HEK293 (cell line): Measurements from ENCODE around the gene WWOX.
A peak's percentile ranks its signal among the peaks of the same experiment; 100 is the strongest.

Experiments
- CTCF ChIA-PET: fragments of 350-600 bp; formaldehyde crosslinking; extraction: SDS; loops from one replicate; lab custom pipeline; 2021; ENCODE audit warnings: antibody characterized with exemption; lab: Yijun Ruan, JAX
- POLR2A ChIA-PET: fragments of 300-600 bp; formaldehyde crosslinking; extraction: SDS; loops from one replicate; lab custom pipeline; 2020; ENCODE audit warnings: antibody characterized with exemption, inconsistent platforms; lab: Yijun Ruan, JAX
- H3K27ac ChIP-seq: fragments of 200-500 bp; sonication (Bioruptor generic); 2 replicates; pipeline ENCODE4 v1.5.1; 2014; ENCODE audit warnings: low read depth, low read length, control low read depth, inconsistent platforms; ENCODE audit errors: extremely low read depth
- H3K36me3 ChIP-seq, 2 experiments: fragments of 200-500 bp in 1 of 2; sonication (Bioruptor generic) in 1 of 2; 1 replicate in 1 of 2; 2 replicates in 1 of 2; pipeline ENCODE4 v1.5.1; 2014 to 2017; ENCODE audit warnings: inconsistent platforms in 2 of 2, low read length in 2 of 2; ENCODE audit not compliant: control insufficient read depth in 2 of 2, insufficient read depth in 1 of 2
- H3K4me1 ChIP-seq: fragments of 200-500 bp; sonication (Bioruptor generic); 2 replicates; pipeline ENCODE4 v1.5.1; 2014; ENCODE audit warnings: mild to moderate bottlenecking, low read length, inconsistent platforms; ENCODE audit not compliant: control insufficient read depth, insufficient read depth
- H3K4me3 ChIP-seq: 2 replicates; pipeline ENCODE4 v1.5.1; 2011; ENCODE audit warnings: low read depth, mild to moderate bottlenecking, control low read depth, low read length, moderate library complexity
- H3K9me3 ChIP-seq: fragments of 200-500 bp; sonication (Bioruptor generic); 2 replicates; pipeline ENCODE4 v1.5.1; 2014; ENCODE audit warnings: low read depth, low read length, inconsistent platforms; ENCODE audit not compliant: control insufficient read depth, insufficient read depth
- ATF2 ChIP-seq: fragments of 450-650 bp; formaldehyde crosslinking; IDR thresholded peaks from 2 replicates; pipeline ENCODE4 v1.5.1; 2016; ENCODE audit warnings: missing biosample characterization, missing genetic modification characterization, low read depth
- EGR2 ChIP-seq: fragments of 450-650 bp; formaldehyde crosslinking; IDR thresholded peaks from 2 replicates; pipeline ENCODE4 v1.5.1; 2016; ENCODE audit warnings: low read depth, missing biosample characterization, missing genetic modification characterization
- KLF8 ChIP-seq: fragments of 450-650 bp; formaldehyde crosslinking; IDR thresholded peaks from 2 replicates; pipeline ENCODE4 v1.5.1; 2016; ENCODE audit warnings: missing biosample characterization, missing genetic modification characterization
- OSR2 ChIP-seq: fragments of 450-650 bp; formaldehyde crosslinking; IDR thresholded peaks from 2 replicates; pipeline ENCODE4 v1.5.1; 2016; ENCODE audit warnings: missing biosample characterization, missing genetic modification characterization
- RBAK ChIP-seq: fragments of 450-650 bp; formaldehyde crosslinking; IDR thresholded peaks from 2 replicates; pipeline ENCODE4 v1.5.1; 2016; ENCODE audit warnings: missing biosample characterization, missing genetic modification characterization
- REPIN1 ChIP-seq: fragments of 450-650 bp; formaldehyde crosslinking; IDR thresholded peaks from 2 replicates; pipeline ENCODE4 v1.5.1; 2017; ENCODE audit warnings: missing biosample characterization, missing genetic modification characterization, low read depth
- SP7 ChIP-seq: fragments of 450-650 bp; formaldehyde crosslinking; IDR thresholded peaks from 2 replicates; pipeline ENCODE4 v1.5.1; 2016; ENCODE audit warnings: missing biosample characterization, missing genetic modification characterization
- ZBTB17 ChIP-seq: fragments of 450-650 bp; formaldehyde crosslinking; IDR thresholded peaks from 2 replicates; pipeline ENCODE4 v1.5.1; 2016; ENCODE audit warnings: missing biosample characterization, missing genetic modification characterization
- ZBTB21 ChIP-seq: fragments of 450-650 bp; formaldehyde crosslinking; IDR thresholded peaks from 2 replicates; pipeline ENCODE4 v1.5.1; 2017; ENCODE audit warnings: missing biosample characterization, missing genetic modification characterization
- ZBTB8A ChIP-seq: fragments of 450-650 bp; formaldehyde crosslinking; IDR thresholded peaks from 2 replicates; pipeline ENCODE4 v1.5.1; 2016; ENCODE audit warnings: missing biosample characterization, missing genetic modification characterization
- ZFHX2 ChIP-seq: fragments of 450-650 bp; formaldehyde crosslinking; conservative IDR thresholded peaks from 2 replicates; pipeline ENCODE4 v1.5.1; 2016; ENCODE audit warnings: missing biosample characterization, missing genetic modification characterization
- ZIC2 ChIP-seq: fragments of 450-650 bp; formaldehyde crosslinking; IDR thresholded peaks from 2 replicates; pipeline ENCODE4 v1.5.1; 2016; ENCODE audit warnings: missing biosample characterization, missing genetic modification characterization
- ZNF133 ChIP-seq: fragments of 450-650 bp; formaldehyde crosslinking; IDR thresholded peaks from 2 replicates; pipeline ENCODE4 v1.5.1; 2016; ENCODE audit warnings: missing biosample characterization, missing genetic modification characterization
- ZNF138 ChIP-seq: fragments of 450-650 bp; formaldehyde crosslinking; IDR thresholded peaks from 2 replicates; pipeline ENCODE4 v1.5.1; 2016; ENCODE audit warnings: missing biosample characterization, missing genetic modification characterization, borderline replicate concordance
- ZNF184 ChIP-seq: fragments of 450-650 bp; IDR thresholded peaks from 2 replicates; pipeline ENCODE4 v1.5.1; 2018; ENCODE audit warnings: missing biosample characterization, mild to moderate bottlenecking, missing genetic modification characterization
- ZNF19 ChIP-seq: fragments of 450-650 bp; formaldehyde crosslinking; IDR thresholded peaks from 2 replicates; pipeline ENCODE4; 2016; ENCODE audit warnings: missing biosample characterization, missing genetic modification characterization, low read depth
- ZNF239 ChIP-seq: fragments of 450-650 bp; formaldehyde crosslinking; IDR thresholded peaks from 2 replicates; pipeline ENCODE4 v1.5.1; 2016; ENCODE audit warnings: missing biosample characterization, missing genetic modification characterization
- ZNF354C ChIP-seq: fragments of 450-650 bp; formaldehyde crosslinking; IDR thresholded peaks from 2 replicates; pipeline ENCODE4 v1.5.1; 2016; ENCODE audit warnings: missing biosample characterization, missing genetic modification characterization, low read depth, borderline replicate concordance
- ZNF37A ChIP-seq: fragments of 450-650 bp; IDR thresholded peaks from 2 replicates; pipeline ENCODE4 v1.5.1; 2018; ENCODE audit warnings: missing biosample characterization, missing genetic modification characterization
- ZNF600 ChIP-seq: fragments of 450-650 bp; formaldehyde crosslinking; IDR thresholded peaks from 2 replicates; pipeline ENCODE4 v1.5.1; 2016; ENCODE audit warnings: missing biosample characterization, missing genetic modification characterization
- ZNF624 ChIP-seq: fragments of 450-650 bp; formaldehyde crosslinking; IDR thresholded peaks from 2 replicates; pipeline ENCODE4 v1.5.1; 2017; ENCODE audit warnings: missing biosample characterization, missing genetic modification characterization
- ZNF692 ChIP-seq: fragments of 450-650 bp; formaldehyde crosslinking; IDR thresholded peaks from 2 replicates; pipeline ENCODE4 v1.5.1; 2016; ENCODE audit warnings: missing biosample characterization, missing genetic modification characterization
- ZXDB ChIP-seq: fragments of 450-650 bp; formaldehyde crosslinking; IDR thresholded peaks from 2 replicates; pipeline ENCODE4 v1.5.1; 2016; ENCODE audit warnings: missing biosample characterization, missing genetic modification characterization

The WWOX gene

GRCh38 chr16:79006765-79007164 lies 907.3 kb downstream of the WWOX start:
- no peaks in the 10 kb centered on the region for H3K36me3 ChIP-seq
- H3K4me1 ChIP-seq: peaks cover 2% of the 10 kb centered on the region; the same call in 1 of the 2 replicates
- ChIA-PET POLR2A (no interaction called here), CTCF (no interaction called here)
- no peak overlapping the region for H3K4me3 ChIP-seq
- no peak overlapping the region for H3K27ac ChIP-seq
- peak; percentile 56 for TF ChIP-seq ZFHX2
- no peak for TF ChIP-seq ZNF600 (tag by site-specific recombination)
- no peak for TF ChIP-seq RBAK (tag by site-specific recombination)
- peak; percentile 42 for TF ChIP-seq EGR2
- H3K9me3 ChIP-seq: no peaks in the 10 kb centered on the region

GRCh38 chr16:79007614-79008013 lies 908.2 kb downstream of the WWOX start:
- H3K9me3 ChIP-seq: no peaks in the 10 kb centered on the region
- POLR2A ChIA-PET: no interaction called here
- H3K36me3 ChIP-seq: no peaks in the 10 kb centered on the region
- TF ChIP-seq ZIC2 (tag by site-specific recombination) (no peak), ZNF600 (tag by site-specific recombination) (no peak), ZBTB17 (tag by site-specific recombination) (no peak), ZNF37A (no peak), OSR2 (tag by site-specific recombination) (no peak), KLF8 (tag by site-specific recombination) (no peak), ZNF354C (tag by site-specific recombination) (no peak), ZNF19 (tag by site-specific recombination) (no peak), ATF2 (no peak), ZNF239 (tag by site-specific recombination) (no peak), ZBTB21 (tag by site-specific recombination) (no peak), ZNF624 (tag by site-specific recombination) (no peak), ZBTB8A (tag by site-specific recombination) (no peak), REPIN1 (tag by site-specific recombination) (no peak), ZXDB (no peak), ZNF138 (tag by site-specific recombination) (no peak), ZNF133 (tag by site-specific recombination) (no peak)
- no peak overlapping the region for H3K4me3 ChIP-seq
- H3K4me1 ChIP-seq: peaks cover 2% of the 10 kb centered on the region; the same call in 1 of the 2 replicates
- H3K27ac ChIP-seq: no peak overlapping the region
- CTCF ChIA-PET: interaction anchor here (0.6 to 0.9 kb wide), 2 partner anchors 9 to 18 kb away, joined by 3 read pairs; no protein-coding TSS in a partner anchor

GRCh38 chr16:79008036-79008868 lies 908.8 kb downstream of the WWOX start:
- TF ChIP-seq ZNF184 (tag by site-specific recombination) (no peak), ZNF692 (tag by site-specific recombination) (peak; percentile 83), SP7 (0 out of 2 replicates have a peak, but pooled peaks have one; percentile 8)
- TF ChIP-seq, all 188 proteins: peak for 2
- Histone ChIP-seq H3K4me3 (no peak overlapping the region), H3K9me3 (no peaks in the 10 kb centered on the region), H3K27ac (no peak overlapping the region), H3K4me1 (no peaks in the 10 kb centered on the region), H3K36me3 (no peaks in the 10 kb centered on the region)
- CTCF ChIA-PET: interaction anchor here (0.6 to 0.9 kb wide), 2 partner anchors 10 to 19 kb away, joined by 3 read pairs; no protein-coding TSS in a partner anchor
- POLR2A ChIA-PET: no interaction called here
